ENCODE results near the gene HLX.

HLX gene, protein sequence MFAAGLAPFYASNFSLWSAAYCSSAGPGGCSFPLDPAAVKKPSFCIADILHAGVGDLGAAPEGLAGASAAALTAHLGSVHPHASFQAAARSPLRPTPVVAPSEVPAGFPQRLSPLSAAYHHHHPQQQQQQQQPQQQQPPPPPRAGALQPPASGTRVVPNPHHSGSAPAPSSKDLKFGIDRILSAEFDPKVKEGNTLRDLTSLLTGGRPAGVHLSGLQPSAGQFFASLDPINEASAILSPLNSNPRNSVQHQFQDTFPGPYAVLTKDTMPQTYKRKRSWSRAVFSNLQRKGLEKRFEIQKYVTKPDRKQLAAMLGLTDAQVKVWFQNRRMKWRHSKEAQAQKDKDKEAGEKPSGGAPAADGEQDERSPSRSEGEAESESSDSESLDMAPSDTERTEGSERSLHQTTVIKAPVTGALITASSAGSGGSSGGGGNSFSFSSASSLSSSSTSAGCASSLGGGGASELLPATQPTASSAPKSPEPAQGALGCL

DNA sequence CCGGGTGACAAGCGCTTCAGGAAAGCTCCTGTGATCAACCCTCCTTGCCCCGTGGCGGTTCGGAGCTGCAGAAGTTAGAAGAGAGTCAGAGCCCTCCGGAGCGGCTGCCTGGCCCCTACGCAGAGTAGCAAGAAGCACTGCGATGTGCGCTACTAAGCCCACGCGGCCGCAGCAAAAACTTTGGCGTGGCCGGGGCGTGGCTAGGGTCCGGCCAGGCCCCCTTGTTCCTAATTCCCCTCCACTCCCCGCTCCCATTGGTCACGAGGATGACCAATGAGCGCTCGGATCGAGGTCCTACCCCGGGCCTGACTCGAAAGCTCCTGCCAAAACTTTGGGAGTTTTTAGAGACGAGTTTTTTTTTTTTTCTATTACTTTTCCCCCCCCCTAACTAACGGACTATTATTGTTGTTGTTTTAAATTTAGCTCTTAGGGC lies at the start of gene HLX:
HLX (plus strand) TSS at position 368 of the 433 bp plus-strand sequence. CDS start 415 bp downstream, outside the sequence.
- no peak for DNase-seq (ENCODE audit: low read depth in 2 of 2)

DNA sequence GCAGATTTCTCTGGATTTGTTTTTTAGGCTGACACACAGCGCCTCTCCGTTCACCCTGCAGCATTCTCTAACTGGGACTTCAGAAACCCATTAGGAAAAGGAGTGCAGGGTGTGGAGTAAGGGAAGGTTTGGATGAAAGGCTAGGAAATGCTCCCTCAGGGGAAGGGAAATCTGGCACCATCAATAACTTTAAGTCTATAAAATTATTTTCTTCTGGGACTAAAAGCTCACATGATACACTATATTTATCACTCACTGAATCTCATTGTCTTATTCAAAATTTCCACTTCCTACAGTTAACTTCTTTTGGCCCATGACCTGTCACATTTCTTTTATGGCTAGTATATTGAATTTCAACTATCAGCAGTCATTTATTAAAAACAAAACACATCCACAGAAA lies 45.8 kb upstream of the HLX start:
- DNase-seq (ENCODE audit: low read depth in 2 of 2), result no peak

DNA sequence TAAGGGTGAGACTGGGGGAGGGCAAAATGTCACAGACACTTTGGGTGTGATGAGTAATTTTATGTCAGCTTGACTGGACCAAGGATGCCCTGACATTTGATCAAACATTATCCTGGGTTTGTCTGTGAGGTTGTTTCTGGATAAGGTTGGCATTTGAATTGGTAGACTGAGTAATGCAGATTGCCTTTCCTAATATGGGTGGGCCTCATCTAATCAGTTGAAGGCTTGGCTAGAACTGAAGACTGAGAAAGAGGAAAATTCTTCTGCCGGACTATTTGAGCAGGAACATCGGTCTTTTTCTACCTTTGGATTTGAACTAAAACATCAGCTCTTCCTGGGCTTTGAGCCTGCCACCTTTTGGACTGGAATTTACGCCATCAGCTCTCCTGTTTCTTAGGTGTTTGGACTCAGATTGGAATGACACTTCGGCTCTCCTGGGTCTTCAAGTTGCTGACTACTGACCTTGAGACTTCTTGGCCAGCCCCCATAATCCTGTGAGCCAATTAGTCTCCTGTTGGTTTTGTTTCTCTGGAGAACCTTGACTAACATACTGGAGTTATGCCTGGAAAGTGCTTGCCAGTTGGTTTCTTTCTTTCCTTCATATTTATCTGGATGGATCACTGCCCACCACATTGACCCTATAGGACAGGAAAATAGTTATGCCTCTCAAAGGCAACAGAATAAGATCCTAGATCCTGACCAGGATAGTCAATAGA lies 44.9 kb upstream of the HLX start:
- DNase-seq (ENCODE audit: low read depth in 2 of 2), result no peak

DNA sequence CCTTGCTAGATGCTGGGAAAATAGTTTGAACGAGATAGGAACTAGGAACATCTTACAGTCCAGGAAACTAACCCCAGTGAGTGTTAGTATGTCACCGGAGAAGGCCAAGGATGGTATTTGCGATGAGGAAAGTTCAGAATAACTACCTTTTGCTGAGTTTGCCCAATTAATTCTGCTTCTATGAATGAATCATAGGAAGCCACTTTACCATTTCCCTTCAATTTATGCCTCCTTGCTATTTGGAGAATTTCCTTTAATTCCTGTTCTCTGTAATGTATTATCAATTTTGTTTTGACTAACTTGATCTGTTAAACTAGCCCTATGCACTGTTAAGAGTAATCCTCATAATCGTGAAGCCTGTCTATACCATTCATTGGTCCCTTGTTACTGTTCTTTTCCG lies 40.7 kb upstream of the HLX start:
- DNase-seq (ENCODE audit: low read depth in 2 of 2), result no peak

DNA sequence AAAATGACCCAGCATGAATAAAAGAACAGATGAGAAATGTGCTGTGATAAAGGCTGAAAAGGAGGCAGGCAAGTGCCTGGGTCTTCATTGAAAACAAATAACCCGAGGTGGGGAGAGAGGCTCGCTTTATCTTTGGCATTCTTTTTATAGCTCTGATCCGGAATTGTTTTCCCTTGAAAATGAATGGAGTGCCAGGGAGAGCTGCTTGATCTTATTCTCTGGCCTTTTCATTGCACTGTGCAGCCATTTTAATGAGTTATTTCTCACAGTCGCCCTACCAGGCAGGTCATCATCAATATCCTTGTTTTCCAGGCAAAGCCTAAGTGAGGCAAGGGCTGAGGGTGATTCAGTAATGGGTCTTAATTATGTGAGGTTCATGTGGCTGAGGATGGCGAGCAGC lies 39.8 kb upstream of the HLX start:
- no peak for DNase-seq (ENCODE audit: low read depth in 2 of 2)

DNA sequence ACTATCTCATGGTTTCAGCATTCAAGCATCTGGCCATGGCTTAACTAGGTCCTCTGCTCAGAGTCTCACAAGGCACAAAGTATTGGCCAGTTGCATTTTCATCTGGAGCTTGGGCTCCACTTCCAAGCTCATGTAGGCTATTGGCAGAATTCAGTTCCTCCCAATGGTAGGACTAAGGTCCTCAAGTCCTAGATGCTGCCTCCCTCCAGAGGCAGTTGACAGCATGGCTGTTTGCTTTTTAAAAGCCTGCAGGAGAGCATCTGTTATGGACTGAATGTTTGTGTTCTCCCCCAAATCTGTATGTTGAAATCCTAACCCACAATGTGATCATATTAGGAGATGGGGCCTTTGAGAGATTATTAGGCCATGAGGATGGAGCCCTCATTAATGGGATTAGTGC lies 38.0 kb upstream of the HLX start:
- DNase-seq (ENCODE audit: low read depth in 2 of 2), result no peak

DNA sequence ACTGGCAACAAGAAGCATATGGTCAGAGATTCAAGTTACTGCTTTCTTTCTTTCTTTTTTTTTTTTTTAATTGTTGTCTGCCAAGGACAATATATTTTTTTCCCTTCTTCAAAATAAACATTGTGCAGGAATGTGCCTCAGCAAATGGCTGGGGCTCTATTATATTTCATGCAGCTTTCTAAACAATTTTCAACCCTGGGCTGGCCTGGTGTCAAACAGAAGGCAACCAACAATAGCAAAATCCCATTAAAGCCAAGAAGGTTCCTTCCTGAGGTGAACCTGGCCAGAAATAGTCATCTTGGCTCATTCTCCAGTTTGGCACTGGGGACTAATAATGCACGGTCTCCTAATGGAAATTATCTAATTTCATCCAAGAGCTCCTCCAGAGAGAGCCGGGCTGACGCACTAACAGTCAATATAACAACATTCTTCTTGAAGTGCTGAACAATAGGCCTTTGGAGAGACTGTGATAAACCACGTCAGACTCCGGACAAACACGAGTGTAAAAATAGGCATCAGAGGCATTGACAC lies 35.7 kb upstream of the HLX start:
- no peak for DNase-seq (ENCODE audit: low read depth in 2 of 2)

DNA sequence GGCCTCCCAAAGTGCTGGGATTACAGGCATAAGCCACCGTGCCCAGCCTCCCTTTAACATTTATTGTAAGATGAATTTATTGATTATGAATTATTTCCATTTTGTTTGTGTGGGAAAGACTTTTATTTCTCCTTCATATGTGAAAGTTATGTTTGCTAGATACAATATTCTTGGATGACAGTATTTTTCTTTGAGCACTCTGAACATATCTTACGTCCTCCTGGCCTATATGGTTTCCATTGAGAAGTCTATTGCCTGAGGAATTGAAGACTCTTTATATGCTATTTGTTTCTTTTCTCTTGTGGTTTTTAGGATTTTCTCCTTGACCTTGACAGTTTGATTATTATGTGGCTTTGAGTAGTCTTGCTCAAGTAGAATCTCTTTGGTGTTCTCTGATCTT lies 26.8 kb upstream of the HLX start:
- DNase-seq (ENCODE audit: low read depth in 2 of 2), result no peak

DNA sequence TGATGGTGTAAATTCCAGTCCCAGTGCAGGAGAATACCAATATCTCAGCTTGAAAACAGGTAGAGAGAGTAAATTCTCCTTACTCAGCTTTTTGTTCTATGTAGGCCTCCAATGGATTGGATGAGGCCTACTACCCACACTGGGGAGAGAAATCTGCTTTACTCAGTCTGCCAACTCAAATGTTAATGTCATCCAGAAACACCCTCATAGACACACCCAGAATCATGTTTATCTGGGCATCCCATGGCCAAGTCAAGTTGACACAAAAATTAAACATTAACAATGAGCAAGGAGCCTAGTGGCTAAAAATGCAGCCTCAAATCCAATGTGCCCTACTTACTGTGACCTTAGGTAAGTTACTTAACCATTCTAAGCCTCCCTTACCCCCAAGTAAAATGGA lies 6.9 kb upstream of the HLX start:
- no peak for DNase-seq (ENCODE audit: low read depth in 2 of 2)

DNA sequence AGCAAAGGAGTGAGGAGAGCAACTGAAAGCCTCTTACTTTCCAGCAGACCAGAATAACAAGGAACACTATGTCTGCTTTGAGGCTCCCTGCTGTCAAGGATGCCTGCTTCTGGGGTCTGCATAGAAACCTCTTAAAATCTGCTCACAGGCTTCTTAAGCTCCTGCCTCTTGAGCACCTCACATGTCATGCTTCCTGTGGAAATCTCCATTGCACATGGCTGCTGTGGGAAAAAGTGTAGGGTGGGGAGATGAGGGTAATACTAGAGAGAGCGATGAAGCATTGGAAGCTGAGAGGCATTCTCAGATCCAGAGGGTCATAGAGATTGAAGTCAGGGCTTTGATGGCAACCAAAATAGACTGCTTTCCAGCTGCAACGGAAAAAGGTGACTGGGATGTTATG lies 6.2 kb upstream of the HLX start:
- DNase-seq (ENCODE audit: low read depth in 2 of 2), result no peak

DNA sequence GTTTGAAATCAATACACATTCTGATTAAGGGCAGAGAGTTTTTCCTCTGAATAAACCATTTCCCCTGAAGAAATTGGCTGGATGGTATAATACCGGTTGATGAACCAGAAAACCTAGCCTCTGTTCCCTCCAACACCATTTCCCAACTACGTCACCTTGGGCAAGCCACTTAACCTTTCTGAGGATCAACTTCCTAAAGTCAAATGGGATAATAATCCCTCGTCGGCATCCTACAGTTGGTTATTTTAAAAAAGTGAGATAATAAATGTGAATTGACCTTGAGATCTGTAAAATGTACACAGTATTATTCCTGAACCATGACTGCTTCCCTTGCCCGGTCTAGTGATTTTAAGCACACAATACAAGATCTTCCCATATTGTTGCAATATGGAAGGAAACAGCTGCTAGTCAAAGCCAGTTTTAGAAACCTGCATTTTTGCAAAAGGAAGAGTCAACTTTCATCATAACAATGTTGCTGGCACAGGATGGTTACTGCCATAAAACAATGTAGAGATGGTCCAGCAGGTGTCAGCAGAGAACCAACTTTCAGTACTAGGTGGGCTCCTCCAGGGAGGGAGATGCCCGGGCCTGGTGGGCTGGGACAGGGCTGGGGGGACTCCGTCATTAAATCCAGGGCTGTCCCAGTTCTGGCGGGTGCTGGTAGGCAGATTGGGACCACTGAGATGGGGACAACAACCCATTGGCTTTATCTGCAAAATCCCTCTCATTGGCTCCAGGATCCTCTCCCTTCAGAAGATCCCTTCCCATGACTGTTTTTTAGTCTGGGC lies 5.2 kb upstream of the HLX start:
- DNase-seq (ENCODE audit: low read depth in 2 of 2), result no peak

DNA sequence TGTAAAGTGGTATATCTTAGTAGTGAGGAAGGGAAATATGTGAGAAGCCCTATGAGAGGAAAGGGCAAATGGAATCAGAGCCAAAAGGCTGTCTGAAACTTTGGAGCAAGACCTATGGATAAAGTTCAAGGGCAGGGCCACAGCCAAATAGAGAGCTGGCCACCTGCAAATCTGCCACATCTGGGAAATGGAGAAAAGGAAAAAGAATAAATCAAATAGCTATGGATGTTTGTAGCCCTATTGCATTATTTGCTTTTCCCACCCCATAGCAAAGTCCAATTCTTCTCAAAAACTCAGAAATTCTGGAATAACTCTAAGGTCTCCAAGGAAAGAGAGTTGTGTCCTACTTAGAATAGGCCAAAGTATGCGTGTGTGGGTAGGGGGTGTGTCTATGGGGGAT lies 4.0 kb upstream of the HLX start:
- DNase-seq (ENCODE audit: low read depth in 2 of 2), result no peak

DNA sequence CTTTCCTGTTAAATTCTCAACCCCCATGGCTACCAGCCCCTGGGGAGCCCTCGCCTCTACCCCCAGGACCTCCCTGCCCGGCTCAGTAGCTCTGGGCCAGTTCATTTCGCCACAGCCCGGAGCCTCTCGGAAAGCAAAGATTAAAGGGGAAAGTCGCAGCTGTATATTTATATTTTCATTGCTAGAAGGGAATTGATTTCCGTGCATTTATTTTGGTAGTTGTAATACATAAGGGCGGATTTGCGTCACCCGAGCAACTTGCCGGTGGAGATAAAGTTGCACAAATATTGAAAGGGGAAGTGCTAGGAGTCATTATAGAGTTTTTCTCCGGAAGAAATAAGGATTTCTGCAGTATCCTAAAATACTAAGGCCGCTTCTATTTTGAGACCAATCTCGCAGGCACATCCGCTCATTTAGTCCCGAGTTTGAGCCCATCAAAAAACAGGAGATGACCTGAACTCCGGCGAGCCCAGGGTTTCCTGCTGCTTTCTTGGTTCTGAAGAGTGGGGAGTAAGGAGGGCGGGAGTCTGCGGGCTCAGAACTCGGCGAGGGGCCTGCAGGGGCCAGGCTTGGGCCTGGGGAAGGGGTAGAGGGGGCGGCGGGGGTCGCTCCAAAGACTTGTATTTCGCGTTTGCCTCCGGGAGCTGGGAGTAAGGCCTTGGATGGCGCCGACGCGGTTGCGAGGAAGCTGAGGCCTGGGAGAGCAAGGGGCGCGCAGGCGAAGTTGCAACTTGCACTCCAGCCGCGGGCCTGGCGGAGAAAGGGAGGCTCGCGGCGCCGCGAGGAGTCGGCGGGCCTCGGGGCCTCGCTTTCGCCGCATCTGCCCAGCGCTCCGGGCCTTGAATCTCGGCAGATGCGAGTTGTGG lies 2.5 kb upstream of the HLX start:
- DNase-seq (ENCODE audit: low read depth in 2 of 2), result no peak

DNA sequence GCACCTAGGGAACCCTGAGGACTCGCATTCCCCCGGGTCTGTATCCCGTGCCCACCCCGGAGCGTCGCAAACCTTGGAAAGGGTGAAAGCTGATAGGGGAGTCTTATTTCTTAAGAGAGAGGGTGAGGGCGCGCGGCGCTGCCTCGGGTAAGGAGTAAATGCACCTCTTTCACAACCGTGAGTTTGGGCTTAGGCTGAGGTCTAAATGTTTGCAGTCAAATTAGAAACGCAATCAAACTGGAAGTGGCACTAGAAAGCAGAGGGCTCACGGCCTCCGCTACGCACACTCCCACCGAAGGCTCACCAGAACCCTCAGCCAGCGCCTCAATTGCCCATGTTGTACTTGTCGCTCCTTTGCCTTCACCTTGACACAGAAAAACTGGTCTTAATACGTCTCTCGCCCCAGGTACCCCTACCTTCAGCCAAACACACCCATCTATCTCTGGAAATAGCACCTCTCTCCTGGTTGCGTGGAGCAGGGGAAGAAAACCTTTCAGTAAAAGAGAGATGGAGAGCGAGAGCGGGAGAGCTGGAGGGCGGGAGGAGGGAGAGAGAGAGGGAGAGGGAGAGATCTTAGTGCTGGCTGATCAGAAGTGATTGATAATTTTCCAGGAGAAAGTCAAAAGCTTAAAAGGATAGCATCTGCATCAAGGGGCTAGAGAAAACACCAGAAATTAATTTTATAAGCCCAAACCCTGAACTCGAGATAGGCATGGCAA lies 1.7 kb upstream of the HLX start:
- no peak for DNase-seq (ENCODE audit: low read depth in 2 of 2)

DNA sequence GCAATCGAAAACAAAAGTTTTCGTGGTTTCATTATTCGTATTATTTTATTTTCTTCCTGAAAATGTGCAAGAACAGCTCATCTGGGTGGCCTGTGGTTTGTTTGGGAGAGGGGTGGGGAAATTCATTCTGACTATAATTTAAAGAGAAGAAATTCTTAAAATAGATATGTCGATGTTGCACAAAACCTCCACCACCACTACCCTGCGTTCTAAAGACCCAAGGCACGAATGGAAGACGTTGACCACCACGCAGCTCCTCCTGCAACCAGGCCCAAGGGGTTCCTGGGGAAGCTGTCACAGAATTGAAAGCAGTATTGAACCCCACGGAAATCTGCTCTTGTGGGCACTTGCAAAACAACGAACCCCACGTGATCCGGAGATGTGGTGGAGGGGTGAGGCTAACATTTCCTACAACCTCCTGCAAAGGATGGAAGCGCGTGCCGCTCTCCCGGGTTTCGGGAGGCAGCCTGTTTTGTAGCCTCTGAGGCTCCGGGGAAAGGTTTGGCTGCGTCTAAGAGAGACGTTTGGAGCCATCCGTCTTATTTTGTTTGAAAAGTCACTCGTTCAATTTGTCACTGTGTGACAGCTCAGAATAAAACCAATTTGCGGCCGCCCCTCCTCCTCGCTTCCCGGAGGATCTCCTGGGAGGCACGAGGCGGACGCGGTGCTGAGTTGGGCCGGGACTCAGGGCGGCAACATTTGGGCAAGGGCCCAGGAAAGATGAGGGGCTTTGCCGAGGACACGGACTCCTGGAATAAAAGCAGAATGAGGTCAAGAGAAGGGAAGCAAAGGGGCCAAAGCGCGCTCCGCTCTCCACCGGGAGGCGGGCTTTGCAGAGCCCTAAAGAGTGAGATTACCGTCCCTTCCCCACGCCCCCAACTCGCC lies 810 bp upstream of the HLX start:
- no peak for DNase-seq (ENCODE audit: low read depth in 2 of 2)

DNA sequence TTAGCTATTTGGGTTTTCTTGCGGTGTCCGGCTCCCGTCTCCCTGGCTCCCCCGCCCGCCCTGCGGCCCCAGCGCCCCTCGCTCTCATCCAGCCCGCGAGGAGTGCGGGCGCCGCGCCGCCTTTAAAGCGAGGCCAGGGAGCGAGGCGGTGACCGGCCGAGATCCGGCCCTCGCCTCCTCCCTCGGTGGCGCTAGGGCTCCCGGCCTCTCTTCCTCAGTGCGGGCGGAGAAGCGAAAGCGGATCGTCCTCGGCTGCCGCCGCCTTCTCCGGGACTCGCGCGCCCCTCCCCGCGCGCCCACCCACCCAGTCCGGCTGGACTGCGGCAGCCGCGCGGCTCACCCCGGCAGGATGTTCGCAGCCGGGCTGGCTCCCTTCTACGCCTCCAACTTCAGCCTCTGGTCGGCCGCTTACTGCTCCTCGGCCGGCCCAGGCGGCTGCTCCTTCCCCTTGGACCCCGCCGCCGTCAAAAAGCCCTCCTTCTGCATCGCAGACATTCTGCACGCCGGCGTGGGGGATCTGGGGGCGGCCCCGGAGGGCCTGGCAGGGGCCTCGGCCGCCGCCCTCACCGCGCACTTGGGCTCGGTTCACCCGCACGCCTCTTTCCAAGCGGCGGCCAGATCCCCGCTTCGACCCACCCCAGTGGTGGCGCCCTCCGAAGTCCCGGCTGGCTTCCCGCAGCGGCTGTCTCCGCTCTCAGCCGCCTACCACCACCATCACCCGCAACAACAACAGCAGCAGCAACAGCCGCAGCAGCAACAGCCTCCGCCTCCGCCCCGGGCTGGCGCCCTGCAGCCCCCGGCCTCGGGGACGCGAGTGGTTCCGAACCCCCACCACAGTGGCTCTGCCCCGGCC lies 492 bp downstream of the HLX start:
- DNase-seq (ENCODE audit: low read depth in 2 of 2), result no peak

DNA sequence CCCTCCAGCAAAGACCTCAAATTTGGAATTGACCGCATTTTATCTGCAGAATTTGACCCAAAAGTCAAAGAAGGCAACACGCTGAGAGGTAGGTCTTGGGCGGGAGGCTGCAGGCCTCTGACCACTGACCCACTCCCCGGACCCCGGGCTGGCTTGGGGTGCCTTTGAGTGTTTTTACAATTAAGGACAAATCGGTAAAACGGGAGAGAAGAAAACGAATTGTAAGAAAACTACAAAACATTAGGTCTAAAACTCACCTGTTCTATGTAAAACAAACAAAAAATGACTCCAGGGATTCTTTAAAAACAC lies 1.1 kb downstream of the HLX start:
- no peak for DNase-seq (ENCODE audit: low read depth in 2 of 2)

DNA sequence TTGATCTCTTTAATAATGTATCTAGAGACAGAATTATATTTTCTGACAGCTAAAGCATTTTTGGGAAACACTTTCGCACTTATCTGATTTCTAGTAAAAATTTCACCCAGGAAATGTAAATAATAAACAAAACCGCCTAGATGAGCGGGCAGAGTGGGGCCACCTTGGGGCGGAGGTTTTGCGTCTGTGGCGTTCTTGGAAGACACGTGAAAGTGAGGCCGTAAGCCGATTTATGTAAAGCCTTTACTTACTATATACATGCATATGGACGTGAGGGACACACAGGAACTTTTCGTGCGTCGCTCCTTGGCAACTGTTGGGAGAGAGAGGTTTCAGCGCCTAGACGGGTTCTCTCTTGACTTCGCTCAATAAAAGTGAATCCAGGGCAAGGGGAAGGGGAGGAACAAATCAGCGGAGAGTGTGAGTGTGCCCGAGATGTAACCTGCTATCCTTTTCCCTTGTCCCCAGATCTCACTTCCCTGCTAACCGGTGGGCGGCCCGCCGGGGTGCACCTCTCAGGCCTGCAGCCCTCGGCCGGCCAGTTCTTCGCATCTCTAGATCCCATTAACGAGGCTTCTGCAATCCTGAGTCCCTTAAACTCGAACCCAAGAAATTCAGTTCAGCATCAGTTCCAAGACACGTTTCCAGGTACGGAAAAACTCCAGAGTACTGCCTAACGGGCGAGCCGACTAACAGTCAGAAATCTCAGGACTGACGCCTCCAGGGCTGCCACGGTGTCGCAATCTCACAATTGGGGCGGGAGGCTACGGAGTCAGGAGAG lies 1.7 kb downstream of the HLX start:
- DNase-seq (ENCODE audit: low read depth in 2 of 2), result no peak
